CD4-positive, alpha-beta T cell treated with Interleukin-6 for 4 hours (primary cell): ENCODE results near the gene OR6V1.
"Not testable (repeated sequence)": the region's sequence is repeated elsewhere in the genome, so short reads cannot be mapped to it uniquely, and the experiment has no call there.

Experiments
- DNase-seq: peaks from one replicate; pipeline ENCODE4 v3.0.0-alpha.2; 2020; ENCODE audit warnings: mixed read lengths

Gene OR6V1

DNA sequence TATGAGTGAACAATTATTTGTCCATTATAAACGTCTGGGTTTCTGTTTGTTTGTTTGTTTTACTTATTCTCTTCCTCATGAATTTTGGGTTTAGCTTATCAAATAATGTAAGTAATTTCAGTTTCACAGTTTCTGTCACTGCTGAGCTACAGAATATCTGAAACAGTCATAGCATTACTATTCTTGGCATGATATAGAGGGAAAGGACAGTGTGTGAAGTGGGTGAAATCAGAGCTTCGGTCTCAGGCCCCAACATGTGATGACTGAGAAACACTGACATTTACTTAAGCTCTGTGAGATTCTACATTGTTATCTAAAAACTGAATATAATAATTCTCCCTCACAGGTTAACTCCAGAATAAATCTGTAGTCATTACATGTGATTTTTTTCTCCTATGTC, 8.8 kb upstream of the OR6V1 start:
- DNase-seq = no peak

DNA sequence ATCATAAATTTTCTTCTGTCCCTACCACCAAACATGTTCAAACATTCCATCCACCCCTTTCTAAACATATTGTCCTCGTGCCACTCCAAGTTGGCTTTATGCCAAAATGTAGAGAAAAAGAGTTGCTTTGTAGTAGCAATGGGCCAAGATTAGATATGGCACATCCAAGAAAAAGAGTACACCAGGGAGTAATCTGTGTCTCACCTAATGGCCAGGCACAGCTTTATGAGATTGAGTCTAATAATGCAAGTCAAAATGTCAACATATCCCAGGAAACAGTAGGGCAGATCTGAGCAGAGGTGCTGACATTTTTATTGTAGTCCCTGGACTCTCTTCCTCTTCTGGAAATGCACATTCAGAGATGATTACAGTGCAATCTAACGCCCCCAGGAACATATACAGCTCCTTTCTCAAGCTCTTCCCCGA, 5.7 kb upstream of the OR6V1 start:
- no peak for DNase-seq

DNA sequence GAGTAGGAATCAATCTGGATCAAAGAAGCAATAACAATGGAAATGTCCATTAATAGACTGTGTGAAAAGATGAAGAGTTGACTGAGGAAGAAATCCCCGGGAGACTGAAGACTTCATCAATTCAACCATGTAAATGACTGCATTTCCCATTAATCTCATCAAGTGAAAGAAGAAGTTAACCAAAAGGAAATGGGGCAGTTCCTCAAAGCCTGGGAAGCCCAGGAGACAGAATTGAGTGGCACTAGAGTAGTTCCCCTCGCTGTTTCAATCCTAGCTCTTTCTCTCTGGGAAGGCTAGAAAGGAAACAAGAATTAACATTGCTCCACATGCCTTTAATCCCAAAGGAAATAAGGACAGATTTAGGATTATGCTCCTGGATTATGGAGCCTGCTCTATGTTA, 4.8 kb upstream of the OR6V1 start:
- DNase-seq = no peak

DNA sequence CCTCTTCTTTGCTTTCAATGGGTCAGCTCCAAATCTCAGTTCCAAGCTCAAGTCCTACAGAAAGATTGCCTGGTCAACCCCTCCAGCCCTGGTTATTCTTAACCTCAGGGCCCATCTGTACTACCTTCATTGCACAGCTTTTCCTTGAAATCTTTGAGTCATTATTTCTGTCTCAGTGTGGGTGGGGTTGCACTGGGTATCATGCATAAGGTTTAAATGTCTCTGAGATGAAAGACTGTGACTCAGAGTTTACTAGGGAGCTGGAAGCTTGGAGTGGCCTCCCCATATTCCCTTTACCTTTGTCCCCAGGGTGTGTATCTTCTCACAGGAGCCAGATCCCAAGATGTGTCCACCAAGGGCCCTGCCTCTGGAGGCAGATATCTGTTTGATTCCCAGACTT, 3.3 kb upstream of the OR6V1 start:
- no peak for DNase-seq

DNA sequence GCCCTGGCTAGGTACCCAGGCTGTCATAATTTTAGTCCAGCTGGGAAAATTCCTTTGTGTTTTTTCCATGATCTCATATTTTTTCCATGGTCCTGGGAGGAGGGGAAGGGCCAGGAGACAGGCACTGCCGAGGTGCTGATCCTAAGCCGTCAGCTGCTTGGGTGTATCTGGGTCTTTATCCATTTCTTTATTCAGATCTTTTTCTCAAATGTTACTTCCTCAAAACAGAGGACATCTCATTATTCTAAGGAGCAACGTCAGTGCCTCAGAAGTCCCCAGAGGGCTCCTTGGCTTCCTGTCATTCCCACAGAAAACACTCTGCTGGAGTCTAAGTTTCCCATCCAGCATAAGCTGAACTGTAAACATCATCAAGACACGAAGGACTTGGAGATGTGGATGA, 2.8 kb upstream of the OR6V1 start:
- DNase-seq = no peak

DNA sequence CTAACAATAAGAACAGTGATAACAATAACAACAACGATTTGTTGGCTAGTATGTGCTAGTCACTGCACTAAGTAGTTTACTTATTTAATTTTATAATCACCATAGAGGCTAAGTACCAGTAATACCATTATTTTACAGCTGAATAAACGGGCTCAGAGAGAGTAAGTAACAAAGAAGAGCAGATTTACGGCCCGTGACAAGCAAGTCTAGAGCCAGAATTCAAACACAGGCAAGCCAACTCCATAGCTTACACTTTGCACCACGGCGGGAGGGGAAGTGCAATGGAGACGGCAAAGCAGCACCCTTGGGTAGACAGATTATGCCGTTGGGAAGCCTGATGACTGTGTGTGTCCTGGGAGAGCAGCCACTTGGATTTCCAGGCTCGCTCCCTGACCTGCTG, 1.2 kb upstream of the OR6V1 start:
- DNase-seq = no peak

DNA sequence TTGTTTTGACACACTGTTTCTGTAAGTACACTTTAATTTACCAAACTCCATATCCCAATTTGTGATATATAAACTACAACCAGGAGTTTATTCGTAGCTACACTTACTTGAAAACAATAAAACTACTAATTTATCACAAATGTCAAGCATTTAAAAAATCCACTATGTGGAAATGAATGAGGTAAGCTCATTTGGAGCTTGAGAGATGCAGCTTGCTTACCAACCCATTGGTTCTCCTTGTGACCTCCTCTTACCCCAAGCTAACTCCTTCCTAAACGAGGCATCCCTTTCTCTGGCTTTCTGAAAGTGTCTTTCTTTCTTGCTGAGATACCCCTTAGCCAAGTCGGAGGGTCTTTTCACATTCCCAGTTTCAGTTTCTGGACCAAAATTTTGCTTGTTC, 2.5 kb downstream of the OR6V1 start:
- no peak for DNase-seq

DNA sequence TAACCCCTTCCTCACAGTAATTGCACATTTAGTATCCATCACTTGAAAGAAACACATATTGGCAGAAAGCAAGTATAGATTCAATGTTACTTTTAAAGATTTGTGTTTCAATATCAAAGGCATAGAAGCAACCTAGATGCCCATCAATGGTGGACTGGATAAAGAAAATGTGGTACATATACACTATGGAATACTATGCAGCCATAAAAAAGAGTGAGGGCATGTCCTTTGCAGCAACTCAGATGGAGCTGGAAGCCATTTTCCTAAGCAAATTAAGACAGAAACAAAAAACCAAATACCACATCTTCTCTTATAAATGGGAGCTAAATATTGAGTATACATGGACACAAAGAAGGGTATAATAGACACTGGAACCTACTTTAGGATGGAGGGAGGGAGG, 3.6 kb downstream of the OR6V1 start:
- no peak for DNase-seq

DNA sequence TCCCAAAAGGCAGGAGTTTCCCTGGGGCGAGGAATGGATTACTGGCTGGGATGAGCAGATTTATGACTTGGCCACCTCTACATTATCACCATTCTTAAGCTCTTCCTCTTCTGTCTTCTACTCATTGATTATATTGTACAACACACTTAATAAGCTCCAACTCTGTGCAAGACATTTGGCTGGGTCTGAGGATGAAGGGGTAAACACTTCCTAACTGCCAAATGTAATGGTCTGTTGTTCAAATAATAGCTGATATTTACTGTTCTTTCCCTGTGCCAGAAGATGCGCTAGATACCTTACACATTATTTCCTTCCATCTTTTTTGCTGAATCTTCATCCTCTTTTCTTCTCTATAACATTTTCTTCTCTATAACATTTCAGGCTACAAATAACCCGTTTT, 11.6 kb downstream of the OR6V1 start:
- DNase-seq = no peak

DNA sequence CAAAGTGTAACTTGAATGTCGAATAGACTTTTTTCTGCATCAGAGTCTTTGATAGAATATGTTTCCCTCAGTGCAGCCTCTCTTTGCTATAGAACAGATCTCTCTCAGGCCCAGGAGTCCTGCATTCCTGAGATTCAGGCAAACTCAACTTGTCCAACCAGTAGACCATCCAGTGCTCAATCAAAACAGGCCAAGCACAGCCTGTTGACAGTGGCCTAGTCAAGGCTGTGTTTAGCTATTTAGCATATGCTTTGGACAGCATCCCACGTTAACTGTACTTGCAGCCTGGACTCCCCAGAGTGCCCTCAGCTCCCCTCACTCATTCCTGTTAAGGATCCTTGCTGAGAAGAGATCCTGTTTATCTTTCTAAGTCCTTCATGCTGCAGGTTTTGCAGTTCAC, 16.3 kb downstream of the OR6V1 start:
- no peak for DNase-seq

DNA sequence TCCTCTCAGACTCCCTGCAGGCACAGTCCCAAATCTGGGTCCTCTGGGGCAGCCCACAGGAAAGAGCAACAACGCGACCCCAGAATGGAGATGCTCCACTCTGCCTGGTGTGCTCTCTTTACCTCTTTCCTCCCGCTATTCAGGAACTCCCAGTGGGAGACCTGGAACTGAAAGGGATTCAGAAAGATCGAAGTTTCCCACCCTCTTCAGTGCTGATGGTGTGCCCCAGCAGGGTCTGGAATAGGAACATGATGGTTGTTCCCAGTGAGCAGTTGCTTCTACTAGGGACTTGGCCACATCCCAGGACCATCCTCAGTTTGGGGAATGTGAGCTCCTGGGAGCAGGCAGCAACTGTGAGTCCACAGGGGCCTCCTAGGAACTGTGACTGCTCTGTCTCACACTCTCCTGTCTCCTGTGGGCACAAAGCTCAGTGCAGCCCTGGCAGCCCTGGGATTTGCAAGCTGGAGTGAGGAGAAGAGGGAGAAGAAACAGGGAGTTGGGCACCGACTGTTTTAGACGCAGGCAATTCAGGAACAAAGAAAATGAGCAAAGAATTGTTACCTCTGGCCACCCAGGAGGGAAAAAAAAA, 17.9 kb downstream of the OR6V1 start:
- DNase-seq = no peak

DNA sequence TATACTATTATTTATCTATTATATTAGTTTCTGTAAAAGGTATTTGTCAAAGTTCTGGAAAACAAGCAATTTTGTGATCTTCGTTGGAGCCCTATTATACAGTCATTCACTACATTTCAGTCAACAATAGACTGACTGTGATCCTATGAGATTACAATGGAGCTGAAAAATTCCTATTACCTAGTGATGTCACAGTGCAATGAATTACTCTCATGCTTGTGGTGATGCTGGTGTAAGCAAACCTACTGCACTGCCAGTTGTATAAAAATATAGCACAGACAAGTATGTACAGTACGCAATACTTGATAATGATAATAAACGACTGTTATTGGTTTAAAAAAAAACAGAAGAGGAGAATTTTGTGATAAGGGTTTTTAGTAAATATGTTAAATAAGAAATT, 21.4 kb downstream of the OR6V1 start:
- no peak for DNase-seq

DNA sequence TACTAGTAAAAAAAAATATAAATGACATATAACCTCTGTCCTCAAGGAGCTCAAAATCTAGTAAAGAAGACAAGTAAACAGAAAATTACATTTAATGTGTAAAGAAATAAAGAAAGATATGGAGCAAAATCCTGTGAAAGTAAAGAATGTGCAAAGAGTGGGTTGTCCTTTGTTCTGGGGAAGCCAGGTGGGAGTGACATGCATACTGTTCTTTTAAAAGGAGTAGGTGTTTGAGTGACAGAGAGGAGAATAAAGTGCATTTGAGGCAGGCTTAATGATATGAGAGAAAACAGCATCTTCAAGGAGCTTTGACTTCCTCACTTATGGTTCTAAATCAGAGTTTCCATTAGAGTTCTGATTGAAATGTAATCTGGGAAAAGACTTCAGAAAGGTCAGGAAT, 22.0 kb downstream of the OR6V1 start:
- DNase-seq = no peak

DNA sequence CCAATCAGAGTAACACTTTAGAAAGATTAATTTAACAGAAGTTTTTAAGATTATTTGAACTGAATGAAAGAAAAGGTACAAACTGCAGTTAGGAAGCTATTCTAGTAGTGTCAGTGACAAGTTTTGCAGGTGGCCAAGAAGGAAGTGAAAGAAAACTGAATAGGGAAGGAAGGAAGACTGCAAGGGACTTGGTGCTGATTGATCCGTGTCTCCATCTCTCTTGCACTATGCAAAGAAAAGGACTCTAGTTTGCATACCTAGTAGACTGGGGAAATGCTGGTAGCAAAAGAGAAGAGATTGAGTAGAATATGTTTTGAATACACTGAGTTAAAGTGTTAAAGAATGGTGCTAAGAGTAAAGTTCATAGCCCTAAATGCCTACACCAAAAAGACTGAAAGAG, 33.0 kb downstream of the OR6V1 start:
- DNase-seq = no peak

DNA sequence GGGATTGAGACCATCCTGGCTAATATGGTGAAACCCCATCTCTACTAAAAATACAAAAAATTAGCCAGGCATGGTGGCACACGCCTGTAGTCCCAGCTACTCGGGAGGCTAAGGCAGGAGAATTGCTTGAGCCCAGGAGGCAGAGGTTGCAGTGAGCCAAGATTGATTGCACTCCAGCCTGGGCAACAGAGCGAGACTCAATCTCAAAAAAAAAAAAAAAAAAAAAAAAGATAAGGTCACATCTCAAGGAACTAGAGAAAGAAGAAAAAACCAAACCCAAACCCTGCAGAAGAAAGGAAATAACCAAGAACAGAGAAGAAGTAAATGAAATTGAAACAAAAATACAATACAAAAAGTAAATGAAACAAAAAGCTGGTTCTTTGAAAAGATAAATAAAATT, 33.5 kb downstream of the OR6V1 start:
- not testable (repeated sequence) for DNase-seq

DNA sequence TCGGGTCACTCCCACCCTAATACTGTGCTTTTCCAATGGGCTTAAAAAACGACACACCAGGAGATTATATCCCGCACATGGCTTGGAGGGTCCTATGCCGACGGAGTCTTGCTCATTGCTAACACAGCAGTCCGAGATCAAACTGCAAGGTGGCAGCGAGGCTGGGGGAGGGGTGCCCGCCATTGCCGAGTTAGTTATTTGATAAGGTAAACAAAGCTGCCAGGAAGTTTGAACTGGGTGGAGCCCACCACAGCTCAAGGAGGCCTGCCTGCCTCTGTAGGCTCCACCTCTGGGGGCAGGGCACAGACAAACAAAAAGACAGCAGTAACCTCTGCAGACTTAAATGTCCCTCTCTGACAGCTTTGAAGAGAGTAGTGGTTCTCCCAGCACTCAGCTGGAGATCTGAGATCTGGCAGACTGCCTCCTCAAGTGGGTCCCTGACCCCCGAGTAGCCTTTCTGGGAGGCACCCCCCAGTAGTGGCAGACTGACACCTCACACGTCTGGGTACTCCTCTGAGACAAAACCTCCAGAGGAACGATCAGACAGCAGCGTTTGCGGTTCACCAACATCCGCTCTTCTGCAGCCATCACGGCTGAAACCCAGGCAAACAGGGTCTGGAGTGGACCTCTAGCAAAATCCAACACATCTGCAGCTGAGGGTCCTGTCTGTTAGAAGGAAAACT, 36.5 kb downstream of the OR6V1 start:
- not testable (repeated sequence) for DNase-seq

DNA sequence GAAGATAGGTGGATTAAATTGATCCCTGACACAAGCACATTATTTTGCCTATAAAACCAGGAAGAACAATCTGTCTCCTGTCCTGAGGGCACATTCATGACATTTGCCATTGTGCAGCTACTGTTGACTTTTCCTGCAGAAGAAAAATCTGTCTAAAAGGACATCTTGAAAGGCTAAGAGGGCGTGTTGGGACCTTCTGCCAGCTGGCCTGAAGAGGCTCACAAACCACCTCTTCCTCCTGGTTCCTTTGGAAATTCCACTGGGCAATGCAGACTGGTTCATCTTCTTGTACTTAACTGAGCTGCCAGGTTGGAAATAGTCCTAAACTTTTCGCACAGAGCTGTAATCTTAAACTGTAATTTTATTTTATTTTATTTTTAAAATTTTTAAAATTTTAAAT, 44.0 kb downstream of the OR6V1 start:
- DNase-seq = no peak

DNA sequence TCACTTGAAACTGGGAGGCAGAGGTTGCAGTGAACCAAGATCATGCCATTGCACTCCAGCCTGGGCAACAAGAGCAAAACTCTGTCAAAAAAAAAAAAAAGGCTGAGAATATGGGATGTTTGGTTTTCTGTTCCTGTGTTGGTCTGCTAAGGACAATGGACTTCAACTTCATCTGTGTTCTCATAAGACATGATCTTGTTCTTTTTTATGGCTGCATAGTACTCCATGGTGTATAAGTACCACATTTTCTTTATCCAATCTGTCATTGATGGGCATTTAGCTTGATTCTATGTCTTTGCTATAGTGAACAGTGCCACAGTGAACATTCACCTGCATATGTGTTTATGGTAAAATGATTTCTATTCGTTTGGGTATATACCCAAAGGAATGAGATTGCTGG, 47.4 kb downstream of the OR6V1 start:
- DNase-seq = not testable (repeated sequence)
